Measurements from ENCODE around the gene ARHGAP15.
A peak's percentile ranks its signal among the peaks of the same experiment; 100 is the strongest.
"Not testable (repeated sequence)": the region's sequence is repeated elsewhere in the genome, so short reads cannot be mapped to it uniquely, and the experiment has no call there.

The ARHGAP15 gene

DNA sequence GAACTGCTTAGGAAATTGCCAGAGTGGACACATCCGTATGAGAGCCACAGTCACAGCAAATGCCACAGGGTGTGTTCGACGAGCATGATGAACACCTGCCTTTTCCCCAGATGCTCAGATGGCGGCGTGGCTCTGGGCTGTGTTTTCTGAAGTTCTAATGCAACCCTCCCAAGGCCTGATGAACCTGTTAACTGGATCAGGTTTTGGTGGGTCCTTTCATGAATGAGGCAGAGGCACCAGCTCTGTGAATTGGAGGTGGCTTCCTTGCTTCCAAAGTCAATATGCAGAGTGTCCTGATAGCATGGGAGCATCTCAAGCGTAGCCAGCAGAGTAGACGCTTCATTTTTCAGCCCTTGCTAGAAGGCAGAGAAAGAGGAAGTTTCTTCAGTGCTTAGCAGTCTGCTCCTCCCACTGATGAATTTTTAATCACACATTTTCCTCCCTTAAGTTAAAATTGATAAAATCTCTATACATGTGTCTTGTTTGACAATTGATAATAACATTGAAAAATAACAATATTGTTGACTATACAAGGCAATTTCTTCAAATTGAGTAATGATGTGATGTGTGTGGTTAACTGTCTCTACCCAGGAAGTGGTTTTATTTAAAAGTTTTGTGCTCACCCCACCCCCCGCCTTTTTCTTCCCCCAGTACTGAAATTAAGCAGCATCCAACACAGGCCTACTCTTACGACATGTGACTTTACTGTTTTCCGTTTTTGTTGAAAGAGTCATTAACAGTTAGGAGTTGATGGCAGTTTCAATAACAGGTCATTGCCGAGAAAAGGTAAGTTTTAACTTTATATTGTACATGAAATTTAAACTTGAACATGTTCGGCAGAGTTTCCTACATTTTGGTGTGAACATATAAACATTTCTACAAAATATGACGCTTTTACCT lies at the start of gene ARHGAP15:
TSS of gene ARHGAP15 (plus strand) at position 739 of the 900 bp plus-strand sequence.
- no peak for FAIRE-seq

DNA sequence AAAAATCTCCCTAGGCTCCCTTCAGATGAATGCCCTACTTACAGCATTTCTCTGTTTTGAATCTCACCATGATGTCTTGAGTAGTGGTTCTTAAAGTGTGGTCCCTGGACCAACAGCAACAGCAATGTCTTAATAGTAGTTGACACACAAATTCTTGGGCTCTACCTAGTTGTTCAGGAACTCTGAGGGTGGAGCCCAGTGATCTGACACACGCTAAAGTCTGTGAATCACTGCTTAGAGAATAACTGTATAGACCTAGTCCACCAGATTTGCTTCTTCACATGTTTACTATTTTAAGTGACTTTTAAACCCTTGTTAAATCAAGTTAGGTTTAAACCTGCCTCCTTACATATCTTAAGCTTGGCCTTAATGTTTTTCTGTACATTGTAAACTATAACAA lies 47.6 kb upstream of the ARHGAP15 start:
- no peak for FAIRE-seq

DNA sequence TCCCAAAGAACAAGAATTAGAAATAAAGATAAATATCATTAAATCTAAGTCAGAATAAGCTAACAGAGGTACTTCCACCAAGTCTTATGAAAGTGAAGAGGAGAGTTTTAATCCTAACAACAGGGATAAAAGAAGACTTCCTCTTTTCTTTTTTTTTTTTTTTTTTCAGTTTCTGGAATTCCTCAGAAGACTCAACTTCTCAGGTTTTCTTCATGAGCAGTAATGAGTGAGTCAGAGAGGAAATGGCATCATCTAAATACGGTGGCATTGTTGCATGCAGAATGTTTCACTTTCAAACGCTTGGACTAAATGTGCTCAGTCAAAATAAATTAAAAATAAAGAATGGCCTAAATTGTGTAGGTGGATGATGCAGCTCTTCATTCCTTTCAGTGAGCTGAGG lies 45.6 kb upstream of the ARHGAP15 start:
- FAIRE-seq, result no peak

- no peak for FAIRE-seq
Measured at GRCh38 chr2:143084462-143084861, 44.8 kb upstream of the ARHGAP15 start.

- no peak for FAIRE-seq
Measured at GRCh38 chr2:143085125-143085784, 44.0 kb upstream of the ARHGAP15 start.

DNA sequence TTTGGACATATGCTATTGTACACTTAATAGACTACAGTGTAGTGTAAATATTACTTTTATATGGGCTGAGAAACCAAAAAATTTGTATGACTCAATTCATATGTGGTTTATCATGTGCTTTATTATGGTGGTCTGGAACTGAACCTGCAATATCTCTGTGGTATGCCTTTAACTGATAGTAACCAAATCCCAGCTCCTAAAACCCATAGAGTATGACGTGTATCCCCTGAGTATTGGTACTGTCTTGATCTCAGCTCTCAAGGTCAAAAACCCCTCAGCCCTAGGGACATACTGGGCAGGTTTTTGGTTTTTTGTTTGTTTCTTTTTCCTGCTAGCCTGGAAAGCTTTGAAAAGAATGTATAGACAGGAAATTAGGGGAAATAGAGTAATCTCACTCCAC lies 42.2 kb upstream of the ARHGAP15 start:
- no peak for FAIRE-seq

DNA sequence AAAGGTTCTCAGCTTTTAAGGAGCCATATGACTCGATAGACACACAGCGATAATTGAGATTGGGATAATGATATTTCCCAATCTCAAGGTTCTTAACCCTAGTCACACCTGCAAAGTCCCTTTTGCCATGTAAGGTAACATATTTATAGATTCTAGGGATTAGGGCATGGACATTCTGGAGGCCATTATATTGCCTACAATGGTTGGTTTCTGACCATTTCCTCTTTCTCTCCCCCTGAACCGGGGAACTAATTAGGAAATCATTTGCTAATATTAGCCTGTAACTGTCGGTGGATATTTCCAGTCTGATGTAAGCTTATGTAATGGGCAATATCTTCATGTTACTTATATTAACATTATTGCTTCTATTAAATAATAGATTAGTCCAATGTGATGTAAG lies 40.8 kb upstream of the ARHGAP15 start:
- no peak for FAIRE-seq

DNA sequence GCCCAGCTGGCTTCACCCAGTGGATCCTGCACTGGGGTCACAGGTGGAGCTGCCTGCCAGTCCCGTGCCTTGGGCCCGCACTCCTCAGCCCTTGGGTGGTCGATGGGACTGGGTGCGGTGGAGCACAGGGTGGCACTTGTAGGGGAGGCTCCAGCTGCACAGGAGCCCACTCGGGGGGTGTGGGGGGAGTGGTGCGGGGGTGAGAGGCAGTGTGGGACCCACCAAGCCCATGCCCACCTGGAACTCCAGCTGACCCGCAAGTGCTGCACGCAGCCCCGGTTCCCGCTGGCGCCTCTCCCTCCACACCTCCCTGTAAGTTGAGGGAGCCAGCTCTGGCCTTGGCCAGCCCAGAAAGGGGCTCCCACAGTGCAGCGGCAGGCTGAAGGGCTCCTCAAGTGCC lies 39.7 kb upstream of the ARHGAP15 start:
- FAIRE-seq, result not testable (repeated sequence)

- FAIRE-seq, result peak; percentile 66
Measured at GRCh38 chr2:143110758-143111428, 18.3 kb upstream of the ARHGAP15 start.

DNA sequence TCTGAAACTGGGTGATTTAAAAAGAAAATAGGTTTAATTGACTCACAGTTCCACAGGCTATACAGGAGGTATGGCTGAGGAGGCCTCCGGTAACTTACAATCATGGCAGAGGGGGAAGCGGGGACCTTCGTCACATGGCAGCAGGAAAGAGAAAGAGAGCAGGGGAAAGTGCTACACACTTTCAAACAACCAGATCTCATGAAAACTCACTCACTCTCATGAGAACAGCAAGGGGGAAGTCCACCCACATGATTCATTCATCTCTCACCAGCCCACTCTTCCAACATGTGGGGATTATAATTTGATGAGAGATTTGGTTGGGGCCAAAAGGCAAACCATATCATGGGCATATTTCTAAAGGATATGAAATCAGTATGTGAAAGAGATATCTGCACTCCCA lies 12.0 kb upstream of the ARHGAP15 start:
- FAIRE-seq, result no peak

GRCh38 chr2:143121079-143121478 lies 8.1 kb upstream of the ARHGAP15 start:
- FAIRE-seq, result no peak

- no peak for FAIRE-seq
Measured at GRCh38 chr2:143121957-143122356, 7.3 kb upstream of the ARHGAP15 start.

DNA sequence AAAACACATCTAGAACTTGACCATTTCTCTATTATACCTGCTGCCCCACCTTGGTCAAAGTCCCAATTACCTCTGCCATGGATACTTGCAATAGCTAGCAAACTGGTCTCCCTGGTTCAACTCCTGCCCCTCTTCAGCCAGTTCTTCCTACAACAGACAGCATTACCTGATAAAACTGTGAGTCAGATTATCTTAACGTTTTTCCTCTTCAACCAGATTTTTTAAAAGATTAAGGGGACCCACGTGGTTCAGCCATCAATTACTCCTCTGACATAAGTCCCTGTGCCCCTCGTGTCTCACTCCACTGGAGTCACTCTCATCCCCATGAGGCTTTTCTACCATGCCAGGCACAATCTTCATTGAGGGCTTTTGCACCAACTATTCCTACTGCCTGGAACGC lies 5.3 kb upstream of the ARHGAP15 start:
- FAIRE-seq, result no peak

- no peak for FAIRE-seq
Measured at GRCh38 chr2:143124445-143124844, 4.8 kb upstream of the ARHGAP15 start.

DNA sequence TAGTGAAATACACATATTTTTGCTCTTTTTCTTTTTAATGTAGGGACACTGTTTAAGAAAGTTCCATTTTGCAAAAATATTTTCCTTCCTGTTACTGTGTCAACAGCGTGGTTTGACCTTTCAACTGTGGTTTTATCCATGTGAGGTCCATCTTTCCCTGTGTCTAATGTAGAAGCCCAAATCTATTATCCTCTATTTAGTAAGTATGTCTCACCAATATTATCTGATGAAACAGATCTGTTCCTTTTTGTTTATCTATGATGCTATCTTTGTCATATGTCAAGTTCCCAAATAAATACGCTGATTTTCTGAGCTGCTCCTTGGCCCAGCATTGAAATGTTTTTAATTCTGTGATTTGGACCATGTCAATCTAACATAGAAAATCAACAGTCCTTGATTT lies 3.5 kb upstream of the ARHGAP15 start:
- no peak for FAIRE-seq

- no peak for FAIRE-seq
Measured at GRCh38 chr2:143132355-143132754, 3.1 kb downstream of the ARHGAP15 start.

DNA sequence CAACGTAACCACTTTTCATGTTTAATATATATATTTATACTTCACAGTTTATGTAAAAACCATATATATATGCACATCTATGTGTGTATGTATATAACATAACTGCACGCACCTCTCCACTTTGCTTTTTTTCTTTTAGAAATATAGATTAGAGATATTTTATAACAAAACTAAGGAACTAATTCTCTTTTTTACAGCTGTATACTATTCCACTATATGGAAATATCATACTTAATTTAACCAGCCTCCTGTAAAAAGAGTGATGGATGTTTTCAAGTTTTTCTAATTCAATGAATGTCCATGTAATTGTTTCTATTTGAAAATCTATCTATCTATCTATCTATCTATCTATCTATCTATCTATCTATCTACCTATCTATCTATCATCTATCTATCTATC lies 4.6 kb downstream of the ARHGAP15 start:
- no peak for FAIRE-seq

- no peak for FAIRE-seq
Measured at GRCh38 chr2:143138292-143138691, 9.1 kb downstream of the ARHGAP15 start.

GRCh38 chr2:143139835-143140393 lies 10.7 kb downstream of the ARHGAP15 start:
- FAIRE-seq, result no peak

DNA sequence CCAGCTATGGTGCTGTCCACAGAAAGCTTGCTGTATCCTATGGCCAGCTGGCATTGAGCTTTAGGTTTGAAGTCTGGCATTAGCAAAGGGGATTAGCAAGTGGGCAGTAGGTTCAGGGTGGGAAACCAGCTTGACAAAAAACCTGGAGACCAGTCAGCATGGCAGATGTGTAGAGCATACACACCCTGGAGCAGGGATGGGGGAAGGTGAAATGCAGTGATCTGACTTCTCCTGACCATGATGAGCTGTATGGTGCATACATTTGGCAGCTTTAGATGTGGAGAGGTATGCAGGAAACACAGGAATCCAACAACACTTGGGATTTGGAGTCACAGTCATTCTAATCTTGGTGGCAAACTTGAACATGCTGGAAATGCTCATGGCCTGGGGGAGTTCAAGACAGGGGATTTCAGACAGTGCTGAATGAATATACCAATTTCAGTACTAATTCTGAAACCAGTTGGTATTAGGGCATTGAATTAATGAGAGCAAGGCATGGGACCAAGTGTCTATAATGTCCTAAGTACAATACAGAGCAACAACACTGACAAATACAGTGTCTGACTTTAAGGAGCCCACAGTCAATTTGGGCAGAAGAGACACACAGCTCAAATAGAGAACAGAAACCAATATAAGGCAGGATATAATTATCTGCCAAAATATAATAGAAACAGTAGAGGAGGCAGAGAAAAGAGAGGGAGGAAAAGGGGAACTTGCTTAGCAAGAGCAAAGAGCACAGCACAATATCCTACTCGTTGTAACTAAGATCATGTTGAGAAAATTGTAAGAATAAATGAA lies 11.8 kb downstream of the ARHGAP15 start:
- FAIRE-seq, result no peak

GRCh38 chr2:143142598-143142997 lies 13.4 kb downstream of the ARHGAP15 start:
- no peak for FAIRE-seq

- FAIRE-seq, result no peak
Measured at GRCh38 chr2:143144813-143145455, 15.7 kb downstream of the ARHGAP15 start.

Measured in G401.6 (cell line).